Right lobe of liver (tissue), 4 donors: ENCODE results near the gene SHISA9.

Experiments used
- CTCF ChIP-seq, 4 donors: fragments of 200-600 bp in 3 of 4; fragments of 450-650 bp in 1 of 4; IDR thresholded peaks; one replicate each; pipeline versions ENCODE4 v1.5.1 to v1.8.0; 2016 to 2022; ENCODE audit warnings: antibody characterized with exemption in 4 of 4, mild to moderate bottlenecking in 2 of 4
- POLR2A ChIP-seq: fragments of 450-650 bp; IDR thresholded peaks from one replicate; pipeline ENCODE4 v1.6.1; 2017; ENCODE audit warnings: antibody characterized with exemption, mild to moderate bottlenecking
- donor health status: DM: no; HTN: no; CAD: no.
- donor health status: DM: no; HTN: no; CAD: no.
- donor health status: DM: no; HTN: yes; CAD: no.

GRCh38 chr16:12896562-12896961 is 4.8 kb upstream of the SHISA9 start:
- TF ChIP-seq POLR2A (no peak), CTCF (IDR thresholded peaks at IDR 0.05) (peak; percentile 51 to 68 (median 60))
